ENCODE results near the gene GRM5.

The GRM5 gene

DNA sequence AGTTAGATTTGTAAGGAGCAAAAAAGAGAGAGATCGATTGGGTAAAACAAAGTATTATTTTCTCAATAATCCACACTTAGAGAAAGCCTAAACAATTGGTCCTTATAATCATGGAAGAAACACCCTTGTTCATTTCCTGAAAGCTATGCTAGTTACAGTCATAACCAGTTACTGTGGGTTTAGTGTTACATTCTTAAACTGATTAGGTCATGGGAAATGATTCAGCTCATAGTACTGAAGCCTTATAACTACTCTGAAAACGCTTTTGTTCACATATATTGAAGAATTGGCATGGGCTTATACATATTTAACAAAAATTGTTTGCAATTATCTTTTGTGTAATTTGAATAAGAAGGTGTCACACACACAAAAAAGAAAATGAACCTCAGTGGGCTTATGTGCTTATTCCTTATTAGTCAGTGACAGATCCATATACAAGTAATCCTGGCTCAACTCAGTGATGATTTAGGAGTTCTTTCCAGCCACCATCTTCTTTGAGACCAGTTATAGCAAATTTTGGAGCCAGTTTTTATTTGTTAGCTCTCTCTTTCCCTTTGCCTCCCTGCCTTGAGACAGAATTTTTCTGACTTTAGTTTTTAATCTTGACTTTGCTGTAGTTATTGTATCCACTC, 529.8 kb downstream of the GRM5 start:
- DNase-seq = peak in 1 of 2 donors; percentile 10

DNA sequence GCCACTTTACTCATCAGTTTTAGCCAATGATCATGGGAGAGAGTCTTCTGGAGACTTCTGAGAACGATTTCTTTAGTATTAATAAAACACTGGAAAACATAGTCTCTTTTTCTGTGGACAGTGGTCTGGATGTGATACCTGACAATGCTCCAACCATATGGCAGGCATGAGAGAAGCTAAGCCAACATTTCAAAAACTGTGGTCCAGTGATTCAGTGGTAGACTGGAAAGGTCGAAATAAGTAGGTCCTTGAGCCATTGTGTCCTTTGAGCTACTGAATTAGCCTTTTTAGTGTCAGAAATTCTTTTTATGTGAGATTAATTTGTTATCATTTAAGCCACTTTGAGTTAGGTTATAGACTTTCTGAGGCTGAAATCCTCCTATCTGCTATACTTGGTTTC, 530.5 kb downstream of the GRM5 start:
- no peak for DNase-seq

- DNase-seq = peak in 1 of 2 donors; percentile 7
These were observed 531.1 kb downstream of the GRM5 start for GRCh38 chr11:88534706-88535105.

DNA sequence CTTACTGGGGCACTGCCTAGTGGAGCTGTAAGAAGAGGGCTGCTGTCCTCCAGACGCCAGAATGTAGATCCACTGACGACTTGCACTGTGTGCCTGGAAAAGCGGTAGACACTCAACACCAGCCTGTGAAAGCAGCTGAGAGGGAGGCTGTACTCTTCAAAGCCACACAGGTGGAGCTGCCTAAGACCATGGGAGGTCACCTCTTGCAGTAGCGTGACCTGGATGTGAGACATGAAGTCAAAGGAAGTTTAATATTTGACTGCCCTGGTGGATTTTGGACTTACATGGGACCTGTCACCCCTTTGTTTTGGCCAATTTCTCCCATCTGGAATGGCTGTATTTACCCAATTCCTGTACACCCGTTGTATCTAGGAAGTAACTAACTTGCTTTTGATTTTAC, 531.6 kb downstream of the GRM5 start:
- DNase-seq = no peak

- DNase-seq = no peak
These were observed 532.8 kb downstream of the GRM5 start for GRCh38 chr11:88533001-88533400.

DNA sequence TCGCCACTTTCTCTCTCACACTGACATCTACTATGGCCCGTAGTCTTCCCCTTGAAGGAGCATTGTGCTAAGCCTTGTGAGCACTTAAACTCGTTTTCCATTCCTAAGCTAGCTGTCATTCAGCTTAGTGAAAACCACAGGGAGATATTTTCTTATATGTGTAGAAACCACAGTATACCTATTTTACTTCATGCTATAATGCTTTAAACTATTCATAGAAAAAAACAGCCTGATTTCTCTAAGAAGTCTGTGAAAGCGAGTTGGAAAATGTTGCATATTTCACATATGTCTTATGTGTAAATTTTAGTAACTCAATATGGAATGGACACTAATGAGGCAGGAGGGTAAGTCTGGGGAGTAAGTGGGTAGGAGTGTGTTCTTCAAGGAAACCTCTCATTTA, 534.0 kb downstream of the GRM5 start:
- no peak for DNase-seq

DNA sequence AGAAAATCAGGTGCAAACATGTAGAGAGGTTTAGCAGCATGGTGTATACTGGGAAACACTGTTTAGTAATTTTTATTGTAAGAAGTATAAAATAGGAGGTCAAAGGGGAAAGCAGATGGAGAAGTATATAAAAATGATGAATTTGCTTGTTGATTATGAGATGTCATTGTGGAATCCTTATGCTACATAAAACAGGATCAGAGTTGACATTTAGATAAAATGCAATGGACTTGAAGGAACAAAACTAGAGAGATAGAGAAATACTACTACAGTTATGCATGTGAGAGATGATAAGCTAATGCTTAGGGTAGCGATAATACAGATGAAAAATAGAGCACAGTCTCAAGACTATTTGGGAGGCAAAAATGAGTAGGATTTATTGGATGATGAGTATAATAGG, 536.4 kb downstream of the GRM5 start:
- no peak for DNase-seq

DNA sequence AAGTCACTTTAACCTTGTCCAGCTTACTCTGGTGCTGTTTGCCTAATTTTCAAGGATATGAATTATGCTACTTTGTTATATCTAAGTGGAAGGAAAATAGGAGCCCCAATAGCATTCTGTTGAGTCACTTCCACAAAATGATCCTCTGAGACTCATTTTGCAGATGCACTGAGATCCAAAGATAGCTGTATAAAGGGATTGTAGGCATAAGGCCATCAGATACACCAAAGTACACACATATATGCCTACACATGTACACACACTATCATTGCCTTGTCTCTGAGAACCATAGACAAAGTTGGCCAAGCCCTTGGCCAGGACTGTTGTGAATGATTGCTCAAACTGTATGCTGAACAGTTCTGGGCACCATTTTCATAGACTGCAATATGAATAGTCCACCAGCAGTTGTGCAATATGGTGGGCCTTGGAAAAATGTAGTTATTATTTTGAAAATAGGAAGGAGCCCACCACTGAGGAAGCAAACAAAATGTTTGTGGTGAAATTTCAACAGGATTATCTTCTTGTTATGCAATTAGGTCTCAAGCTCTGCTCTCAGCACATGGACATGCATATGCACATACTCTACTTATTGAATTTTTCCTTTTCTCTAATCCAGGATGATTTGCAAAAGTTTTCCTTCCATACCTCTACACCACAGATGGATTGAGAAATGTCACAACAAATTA, 542.3 kb downstream of the GRM5 start:
- peak; percentile 23 to 56 for DNase-seq

GRCh38 chr11:88522624-88523385, 543.0 kb downstream of the GRM5 start:
- no peak for DNase-seq

DNA sequence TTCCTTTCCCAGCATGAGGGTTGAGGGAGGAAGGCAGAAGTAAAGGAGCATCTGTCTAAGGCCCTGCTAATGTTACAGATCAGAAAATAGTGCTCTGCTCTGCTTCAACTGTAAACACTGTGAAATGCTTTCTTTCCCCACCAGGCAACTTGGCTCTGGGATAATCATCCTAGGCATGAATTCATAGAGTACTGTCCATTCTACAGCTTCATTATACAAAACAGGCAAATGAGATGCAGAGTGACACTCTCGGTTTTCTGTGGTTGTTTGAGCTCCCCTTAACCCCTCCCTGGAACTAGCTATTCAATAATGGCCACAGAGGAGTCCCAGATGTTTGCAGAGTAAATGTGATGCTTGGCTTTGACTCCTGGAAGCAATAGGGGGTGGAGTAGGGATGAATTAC, 544.0 kb downstream of the GRM5 start:
- no peak for DNase-seq

- DNase-seq = no peak
These were observed 544.4 kb downstream of the GRM5 start for GRCh38 chr11:88521399-88521798.

DNA sequence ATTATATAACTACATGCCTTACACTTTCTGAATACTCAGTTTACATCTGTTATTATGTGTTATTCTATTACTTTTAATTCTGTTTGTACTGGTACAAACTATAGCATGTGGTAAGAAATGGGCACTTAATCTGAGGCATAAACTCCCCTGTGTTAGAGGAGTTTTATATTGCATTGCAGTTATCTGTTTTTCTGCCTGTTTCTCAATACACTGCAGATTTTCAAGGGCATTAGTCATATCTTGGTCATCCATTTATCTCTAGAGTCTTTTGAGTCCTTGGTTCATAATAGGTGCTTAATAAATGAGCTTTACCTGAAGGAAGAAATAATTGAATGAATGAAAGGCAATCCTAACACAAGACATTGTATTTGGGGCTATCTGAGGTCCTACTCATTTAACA, 545.4 kb downstream of the GRM5 start:
- no peak for DNase-seq

DNA sequence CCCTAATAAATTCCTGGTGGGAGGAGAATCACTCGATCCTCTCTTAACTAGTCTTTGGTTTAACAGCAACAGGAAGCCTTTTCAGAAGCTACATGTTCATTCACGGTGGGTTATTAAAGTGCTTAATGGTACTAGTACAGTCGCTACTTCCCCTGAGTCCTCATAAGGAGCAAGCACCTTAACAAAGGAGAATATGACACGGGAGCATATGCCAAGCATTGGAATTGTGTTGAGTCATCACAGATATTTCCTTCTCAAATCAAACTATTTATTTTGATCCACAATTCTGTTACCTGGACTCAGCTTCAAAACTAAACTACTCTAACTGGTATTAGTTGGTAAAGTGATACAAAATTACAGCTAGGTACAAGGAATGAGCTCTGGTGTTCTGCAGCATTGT, 550.8 kb downstream of the GRM5 start:
- no peak for DNase-seq

GRCh38 chr11:88511006-88511405, 554.8 kb downstream of the GRM5 start:
- no peak for DNase-seq

- peak in 1 of 2 donors; percentile 28 for DNase-seq
These were observed 556.8 kb downstream of the GRM5 start for GRCh38 chr11:88508759-88509581.

DNA sequence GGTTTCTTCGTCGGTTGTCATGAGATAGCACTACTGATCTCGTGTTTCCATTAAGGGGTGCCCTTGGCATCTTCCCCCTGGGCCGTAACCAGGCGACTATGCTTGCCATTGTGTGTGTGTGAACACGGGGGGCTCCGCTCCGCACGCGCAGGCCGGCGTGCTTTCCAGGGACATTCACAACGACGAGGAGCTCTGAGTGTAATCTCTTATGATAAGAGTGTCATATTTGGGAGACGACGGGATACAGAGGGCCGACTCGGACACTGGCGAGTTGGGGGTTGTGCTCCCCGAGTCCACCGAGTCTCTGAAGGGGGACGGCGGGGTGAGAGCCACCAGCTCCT, 557.4 kb downstream of the GRM5 start:
- DNase-seq = no peak

- no peak for DNase-seq
These were observed 557.9 kb downstream of the GRM5 start for GRCh38 chr11:88507771-88508417.

DNA sequence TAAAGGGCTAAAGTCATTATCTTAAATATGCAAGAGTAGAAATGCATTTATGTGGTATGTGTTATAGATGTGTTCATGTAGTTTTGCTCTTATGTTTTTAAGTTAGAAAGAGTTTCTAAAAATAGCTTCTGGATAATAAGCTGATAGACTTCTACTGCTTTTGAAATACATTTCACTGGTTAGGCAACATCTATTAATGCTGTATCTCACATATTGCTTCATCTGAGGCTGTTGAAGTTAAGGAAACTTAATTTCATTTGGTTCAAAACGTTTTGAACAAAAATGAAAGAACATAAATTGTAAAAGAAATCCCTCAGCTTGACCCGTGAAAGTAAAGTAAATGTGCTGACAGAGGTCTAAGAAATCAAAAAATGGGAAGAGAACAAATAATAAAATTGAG, 564.2 kb downstream of the GRM5 start:
- peak in 1 of 2 donors; percentile 36 for DNase-seq

DNA sequence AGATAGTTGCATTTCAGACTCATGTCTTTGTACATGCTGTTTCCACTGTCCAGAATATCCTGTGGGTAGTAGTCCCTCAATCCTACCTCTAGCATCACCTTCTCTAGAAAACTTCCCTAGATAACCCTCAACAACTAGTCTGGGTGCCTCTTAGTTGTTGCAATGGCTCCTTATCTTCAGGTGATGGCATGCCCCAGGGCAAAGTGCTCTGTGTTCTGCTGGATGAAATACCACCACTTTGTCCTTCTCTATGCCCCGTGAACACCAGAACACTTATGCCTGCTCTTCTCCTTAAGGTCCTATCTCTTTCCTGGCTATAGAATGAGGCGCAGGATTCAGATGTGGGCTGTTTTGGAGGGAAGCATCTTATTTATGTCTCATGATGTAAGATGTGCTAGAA, 569.9 kb downstream of the GRM5 start:
- DNase-seq = no peak

DNA sequence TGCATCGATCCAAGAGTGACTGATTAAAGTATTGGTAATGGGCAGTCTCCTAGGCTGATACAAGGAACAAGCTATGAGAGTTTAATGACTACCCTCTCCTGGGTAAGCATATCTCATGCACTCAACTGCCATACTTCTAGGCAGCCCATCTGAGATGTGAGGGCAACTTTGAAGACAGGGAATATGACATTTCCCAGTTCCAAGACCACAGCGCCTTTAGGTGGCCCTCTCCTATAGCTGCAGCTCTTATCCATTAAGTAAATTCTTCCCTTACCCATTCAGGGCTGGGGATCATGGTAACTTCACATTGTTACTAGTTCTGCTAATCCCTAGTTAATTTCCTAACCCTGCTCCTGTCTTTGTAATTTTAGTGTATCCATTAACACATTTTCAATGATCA, 570.9 kb downstream of the GRM5 start:
- DNase-seq = peak in 1 of 2 donors; percentile 6

GRCh38 chr11:88491674-88492073, 574.1 kb downstream of the GRM5 start:
- DNase-seq = no peak

GRCh38 chr11:88489030-88489429, 576.8 kb downstream of the GRM5 start:
- DNase-seq = no peak

- DNase-seq = no peak
These were observed 578.1 kb downstream of the GRM5 start for GRCh38 chr11:88487646-88488045.

Data from inflammatory macrophage (primary cell).